Mesenteric fat pad (tissue), 1 donor: ENCODE data around the gene UBAC2. TPM values are rescaled to one million over a fixed set of nuclear protein-coding genes. Genes with fewer than 3 reads are reported as not detected.
"Not testable (repeated sequence)": the region's sequence is repeated elsewhere in the genome, so short reads cannot be mapped to it uniquely, and the experiment has no call there.

Experiments used
- DNase-seq: peaks from one replicate; pipeline ENCODE4 v3.0.0-alpha.2; 2020; ENCODE audit warnings: low spot score
- total RNA-seq: library from RNA; stranded (reverse); fragmentation: NEBNext Ultra II Directional; extraction: Animal tissue kit (Norgen Biotek cat#: 25700); gene quantifications from one replicate; pipeline ENCODE4 v1.2.1, GENCODE V29; 2021
- donor health status: DM: yes; HTN: yes; CAD: no.

Gene UBAC2
- total RNA-seq, 1 donor from 2014 or later, result 49.3 TPM

DNA sequence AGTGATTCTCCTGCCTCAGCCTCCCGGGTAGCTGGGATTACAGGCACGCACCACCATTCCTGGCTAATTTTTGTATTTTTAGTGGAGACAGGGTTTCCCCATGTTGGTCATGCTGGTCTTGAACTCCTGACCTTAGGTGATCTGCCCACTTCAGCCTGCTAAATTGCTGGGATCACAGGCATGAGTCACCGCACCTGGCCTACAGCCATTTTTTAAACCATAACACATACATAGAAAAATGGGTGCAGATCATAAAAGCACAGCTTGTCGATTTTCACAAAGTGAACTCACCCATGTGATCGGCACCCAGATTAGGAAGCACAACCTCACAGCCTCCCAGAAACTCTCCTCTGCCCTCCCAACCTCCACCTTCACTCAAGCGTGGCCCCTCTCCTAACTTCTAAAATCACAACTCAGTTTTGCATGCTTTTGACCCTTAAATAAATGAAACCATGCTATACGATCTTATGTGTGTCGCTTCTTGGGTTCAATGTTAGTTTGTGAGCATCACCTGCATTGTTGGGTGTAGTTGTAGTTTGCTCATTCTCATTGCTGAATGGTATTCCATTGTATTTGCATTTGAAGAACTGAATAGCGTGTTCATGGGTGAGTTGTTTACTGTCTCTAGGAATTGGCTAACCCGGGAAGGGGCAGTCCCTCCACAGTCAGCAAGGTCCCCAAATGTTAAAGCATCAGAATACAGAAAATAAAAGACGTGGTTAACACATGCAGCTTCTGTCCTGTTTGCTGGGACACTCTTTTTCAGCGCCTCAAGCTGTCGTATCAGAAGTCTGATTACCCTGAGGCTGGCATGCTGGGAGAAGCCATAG is 210.2 kb downstream of the UBAC2 start:
- not testable (repeated sequence) for DNase-seq

DNA sequence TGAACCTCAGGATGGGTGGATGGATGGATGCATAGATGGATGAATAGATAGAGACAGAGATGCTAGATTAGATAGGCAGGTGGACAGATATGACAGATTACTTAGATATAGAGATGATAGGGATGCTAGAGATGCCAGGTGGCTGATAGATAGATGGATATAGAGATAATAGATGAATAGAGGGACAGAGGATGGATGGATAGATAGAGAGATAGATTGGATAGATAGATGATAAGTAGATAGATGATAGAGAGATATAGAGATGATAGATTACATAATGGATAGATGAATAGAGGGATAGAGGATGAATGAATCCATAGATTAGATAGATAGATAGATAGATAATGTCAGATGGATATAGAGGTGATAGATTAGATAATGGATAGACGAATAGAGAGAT is 212.2 kb downstream of the UBAC2 start:
- DNase-seq, result no peak

DNA sequence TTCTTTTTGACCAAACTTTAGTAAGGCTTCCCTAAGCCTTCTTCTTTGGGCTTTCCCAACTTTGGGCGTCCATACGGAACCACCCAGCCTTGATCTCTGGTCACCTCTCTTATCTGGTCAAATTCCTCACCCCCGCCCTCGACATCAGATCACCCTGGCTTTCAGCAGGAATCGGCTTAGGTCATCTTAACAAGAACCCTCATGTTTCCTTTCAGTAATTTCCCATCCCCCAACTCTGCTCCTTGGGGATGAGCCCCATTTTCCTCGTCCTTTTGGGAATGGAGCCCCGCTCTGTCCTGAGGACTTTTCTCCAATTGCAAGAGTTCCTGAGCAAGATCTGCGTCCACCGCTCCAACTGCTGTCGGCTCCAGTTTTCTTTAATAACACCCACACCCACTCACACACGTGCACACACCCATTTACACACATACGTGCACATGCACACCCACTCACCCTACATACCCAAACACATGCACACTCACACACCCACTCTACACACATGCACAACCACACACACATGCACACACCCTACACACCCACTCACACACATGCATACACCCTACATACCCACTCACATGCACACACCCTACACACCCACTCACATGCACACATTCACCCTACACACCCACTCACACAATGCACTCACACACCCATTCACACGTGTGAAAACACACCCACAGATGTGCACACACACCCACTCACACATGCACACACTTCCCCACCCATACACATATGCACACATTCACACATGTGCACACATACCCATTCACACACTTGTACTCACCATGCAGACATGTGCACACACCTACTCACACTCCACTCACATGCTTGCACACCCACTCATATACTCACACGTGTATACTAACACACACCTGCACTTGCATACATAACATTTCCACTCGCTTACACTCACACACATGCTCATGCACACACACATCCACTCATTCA is 213.7 kb downstream of the UBAC2 start:
- peak; percentile 28 for DNase-seq

DNA sequence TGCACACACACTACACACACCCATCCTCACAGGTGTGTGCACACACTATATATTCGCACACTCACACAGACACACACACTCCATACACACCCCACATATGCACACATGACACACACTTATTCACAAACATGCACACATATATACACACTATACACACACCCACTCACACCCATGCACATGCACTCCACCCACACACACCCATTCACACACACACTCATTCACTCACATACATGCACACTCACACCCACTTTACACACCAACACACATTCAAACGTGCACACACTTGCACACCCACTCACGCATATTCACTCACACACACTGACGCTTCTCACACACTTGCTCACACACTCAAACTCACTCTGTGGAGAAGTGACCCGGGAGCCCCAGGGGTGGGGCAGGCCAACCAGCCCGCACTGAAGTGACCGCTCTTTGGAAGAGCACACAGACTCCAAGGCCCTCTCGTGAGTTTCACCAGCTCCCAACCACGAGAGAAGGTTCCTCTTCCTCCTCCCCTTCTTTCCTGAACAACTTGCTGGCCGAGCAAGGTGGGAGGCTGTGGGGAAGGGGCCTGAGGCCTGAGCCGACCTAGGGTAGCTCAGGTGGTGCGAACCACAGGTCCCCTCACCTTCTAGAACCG is 214.5 kb downstream of the UBAC2 start:
- DNase-seq, result peak; percentile 82

DNA sequence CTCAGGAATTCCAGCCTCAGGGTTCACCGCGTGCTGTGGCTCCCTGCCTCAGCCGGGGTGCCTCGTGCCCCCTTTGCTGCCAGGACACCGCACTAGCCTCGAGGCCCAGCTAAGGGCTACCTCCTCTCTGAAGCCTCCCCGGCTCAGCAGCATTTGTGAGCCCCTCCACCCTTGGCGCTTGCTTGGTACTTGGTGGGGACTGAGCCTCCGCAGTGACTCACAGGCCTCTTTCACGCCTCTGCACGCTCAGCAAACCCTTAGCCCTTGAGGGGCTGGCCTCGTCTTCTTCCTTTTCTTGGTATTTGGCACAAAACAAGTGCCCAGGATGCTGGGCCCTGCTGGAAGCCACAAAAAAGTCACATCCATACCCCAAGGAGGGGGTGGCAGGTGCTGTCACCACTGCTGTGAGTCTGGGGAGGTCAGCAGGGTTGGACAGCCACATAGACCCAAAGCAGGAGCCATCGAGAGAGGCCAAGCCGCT is 215.2 kb downstream of the UBAC2 start:
- no peak for DNase-seq

DNA sequence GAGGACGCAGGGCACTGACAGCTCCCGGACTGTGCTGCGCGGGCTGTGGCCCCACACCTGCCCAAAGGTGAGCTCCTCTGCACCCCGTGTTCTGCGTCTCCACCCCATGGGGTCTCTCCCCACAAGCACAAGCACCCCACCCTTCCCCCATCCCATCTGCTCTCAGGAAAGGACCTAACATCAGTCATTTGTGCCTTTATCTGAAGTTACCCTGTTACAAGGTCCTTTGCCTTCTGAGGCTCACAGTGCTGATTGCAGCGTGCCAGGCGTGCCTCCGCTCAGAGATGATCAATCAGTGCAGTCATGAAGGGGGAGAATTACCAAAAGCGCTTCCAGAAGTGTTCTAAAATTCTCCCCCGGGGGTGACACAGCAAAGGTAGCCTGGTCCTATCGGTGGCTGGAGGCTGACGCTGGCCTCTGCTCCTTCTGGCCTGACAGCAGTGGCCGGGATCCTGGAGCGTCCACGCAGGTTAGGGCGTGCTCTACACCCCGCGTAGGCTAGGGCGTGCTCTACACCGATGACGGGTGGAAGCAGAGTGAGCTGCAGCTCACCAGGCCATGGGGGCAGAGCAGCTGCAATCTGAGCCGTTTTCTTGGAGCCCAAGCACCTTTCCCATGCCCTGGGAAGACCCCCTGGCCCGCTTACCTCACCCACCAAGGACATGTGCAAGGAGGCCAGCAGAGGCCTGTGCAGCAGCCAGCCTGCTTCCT is 215.9 kb downstream of the UBAC2 start:
- DNase-seq, result peak; percentile 57

DNA sequence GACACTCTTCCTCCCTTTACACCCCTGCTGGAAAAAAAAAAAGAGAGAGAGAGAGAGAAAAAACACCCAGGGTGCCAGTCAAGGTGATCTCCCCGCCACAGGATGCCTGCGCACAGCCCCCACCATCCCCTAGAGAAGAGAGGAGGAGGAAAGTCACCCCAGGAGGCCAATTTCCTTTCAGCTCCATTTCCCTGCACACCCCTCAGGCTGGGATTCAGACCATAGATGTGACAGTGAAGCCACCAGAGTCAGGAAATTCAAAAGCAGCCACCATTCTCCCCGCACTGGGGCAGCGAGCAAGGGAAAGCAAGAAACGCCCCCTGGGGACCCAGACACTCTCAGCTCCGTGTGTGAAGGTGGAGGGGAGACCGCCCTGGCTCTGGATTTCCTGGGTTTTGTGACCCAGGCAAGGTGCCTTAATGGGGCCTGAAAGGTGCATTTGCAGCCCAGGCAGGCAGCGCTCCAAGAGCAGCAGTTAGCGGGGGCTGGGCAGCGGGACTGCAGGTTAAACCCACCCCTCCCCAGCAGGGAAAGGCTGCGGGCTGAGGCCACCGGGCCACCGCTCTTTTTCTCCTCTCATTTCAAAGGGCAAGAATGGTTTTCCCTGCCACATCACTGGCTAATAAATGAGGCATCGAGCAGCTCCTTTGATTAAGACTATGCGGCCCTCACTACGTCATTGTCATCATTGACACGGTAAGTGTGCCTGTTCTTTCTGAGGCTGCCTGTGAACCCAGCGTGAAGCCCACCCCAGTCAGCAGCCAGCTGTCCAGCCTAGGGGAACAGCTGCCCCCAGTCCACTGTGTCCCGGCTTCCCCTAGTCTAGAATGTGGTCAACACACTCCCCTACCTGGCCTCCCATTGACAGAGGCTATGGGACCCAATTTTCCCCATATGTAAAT is 216.8 kb downstream of the UBAC2 start:
- peak; percentile 53 for DNase-seq

DNA sequence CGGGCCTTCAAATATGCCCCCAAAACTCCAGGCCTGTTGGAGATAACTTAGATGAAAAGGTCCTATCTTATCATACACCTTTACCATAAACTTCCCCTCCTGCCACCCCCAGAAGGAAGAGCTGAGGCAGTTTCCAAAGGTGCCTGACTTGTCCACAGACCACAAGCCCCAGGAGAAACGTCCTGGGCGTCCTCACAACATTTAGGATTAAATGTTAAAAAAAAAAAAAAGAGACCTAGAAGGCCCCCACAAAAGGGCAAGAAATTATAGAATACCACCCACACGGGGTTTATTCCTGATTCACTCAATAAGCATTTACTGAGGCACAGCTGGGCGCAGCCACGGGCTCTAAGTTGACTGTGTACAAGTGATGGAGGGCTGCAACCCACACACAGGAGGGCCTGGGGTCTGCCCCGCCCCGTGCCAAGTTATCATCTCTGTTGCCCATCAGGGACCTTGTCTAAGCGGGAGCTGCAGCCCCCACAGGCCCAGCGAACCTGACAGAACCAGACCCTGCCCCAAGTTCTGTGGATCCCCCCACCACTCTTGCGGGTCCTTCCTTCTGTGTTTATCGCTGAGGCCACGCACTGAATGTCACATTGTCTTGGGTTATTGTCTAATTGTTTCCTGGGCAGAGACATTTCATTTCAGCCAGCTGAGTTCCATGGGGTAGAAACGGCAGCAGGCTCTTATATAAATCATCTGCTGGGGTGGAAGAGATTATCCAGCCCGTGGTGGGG is 217.6 kb downstream of the UBAC2 start:
- peak; percentile 83 for DNase-seq

DNA sequence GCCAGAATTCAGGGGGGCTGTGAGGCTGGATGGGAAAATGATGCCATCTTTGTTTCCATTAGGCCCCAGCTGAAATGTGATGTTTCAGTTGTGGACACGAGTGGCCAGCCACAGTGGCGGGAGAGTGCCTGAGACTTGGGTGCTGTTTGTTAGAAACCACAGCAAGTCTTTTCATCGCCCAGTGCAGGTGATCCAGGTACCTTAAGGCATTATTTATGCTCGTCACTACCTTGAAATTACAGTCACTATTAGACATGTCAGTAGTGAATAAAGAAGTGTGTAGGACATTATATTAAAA is 218.1 kb downstream of the UBAC2 start:
- DNase-seq, result peak; percentile 33

DNA sequence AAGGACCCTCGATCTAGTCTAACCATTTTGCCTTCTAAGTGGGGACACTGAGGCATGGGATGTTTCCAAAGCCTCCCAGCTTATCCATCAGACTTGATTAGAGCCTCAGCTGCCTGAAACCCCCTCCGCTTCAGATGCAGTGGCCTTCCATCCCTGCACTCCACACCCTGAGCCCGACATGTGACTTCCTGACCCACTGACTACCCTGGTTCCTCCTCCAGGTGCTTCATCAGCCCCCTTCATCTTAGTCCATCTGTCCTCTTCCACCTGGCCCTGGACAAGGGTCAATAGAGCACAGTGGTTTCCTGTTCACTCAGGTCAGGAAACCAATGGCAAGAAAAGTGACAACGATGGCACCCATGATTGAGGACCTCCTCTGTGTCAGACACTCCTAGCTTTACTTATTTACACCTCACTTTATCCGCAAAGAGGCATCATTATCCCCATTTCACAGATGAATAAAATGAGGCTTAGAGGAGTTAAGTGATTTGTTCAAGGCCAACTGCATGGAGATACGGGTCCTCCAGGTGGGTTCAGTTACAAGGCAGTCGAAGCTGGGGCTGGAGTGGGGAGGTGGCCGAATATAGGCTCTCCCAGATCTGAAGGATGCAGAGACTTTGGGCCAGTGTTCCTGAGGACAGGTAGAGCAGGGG is 219.1 kb downstream of the UBAC2 start:
- peak; percentile 30 for DNase-seq

DNA sequence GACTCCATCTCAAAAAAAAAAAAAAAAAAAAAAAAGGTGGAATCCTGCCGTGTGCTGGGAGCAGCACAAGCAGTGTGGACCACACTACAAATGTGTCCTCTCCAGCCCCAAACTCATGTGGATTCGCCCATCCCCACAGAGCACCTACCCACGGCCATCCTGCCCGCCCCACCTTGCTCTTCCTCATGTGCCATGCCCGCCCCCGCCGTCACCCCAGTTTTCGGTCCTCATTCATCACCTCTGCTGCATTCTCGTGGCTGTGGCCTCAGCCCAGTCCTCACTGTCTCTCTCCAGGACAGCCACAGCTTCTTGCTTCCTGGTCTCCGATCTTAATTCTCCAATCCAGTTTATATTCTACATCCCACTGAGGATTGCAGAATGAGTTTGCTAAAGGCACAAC is 220.6 kb downstream of the UBAC2 start:
- DNase-seq, result peak; percentile 55

DNA sequence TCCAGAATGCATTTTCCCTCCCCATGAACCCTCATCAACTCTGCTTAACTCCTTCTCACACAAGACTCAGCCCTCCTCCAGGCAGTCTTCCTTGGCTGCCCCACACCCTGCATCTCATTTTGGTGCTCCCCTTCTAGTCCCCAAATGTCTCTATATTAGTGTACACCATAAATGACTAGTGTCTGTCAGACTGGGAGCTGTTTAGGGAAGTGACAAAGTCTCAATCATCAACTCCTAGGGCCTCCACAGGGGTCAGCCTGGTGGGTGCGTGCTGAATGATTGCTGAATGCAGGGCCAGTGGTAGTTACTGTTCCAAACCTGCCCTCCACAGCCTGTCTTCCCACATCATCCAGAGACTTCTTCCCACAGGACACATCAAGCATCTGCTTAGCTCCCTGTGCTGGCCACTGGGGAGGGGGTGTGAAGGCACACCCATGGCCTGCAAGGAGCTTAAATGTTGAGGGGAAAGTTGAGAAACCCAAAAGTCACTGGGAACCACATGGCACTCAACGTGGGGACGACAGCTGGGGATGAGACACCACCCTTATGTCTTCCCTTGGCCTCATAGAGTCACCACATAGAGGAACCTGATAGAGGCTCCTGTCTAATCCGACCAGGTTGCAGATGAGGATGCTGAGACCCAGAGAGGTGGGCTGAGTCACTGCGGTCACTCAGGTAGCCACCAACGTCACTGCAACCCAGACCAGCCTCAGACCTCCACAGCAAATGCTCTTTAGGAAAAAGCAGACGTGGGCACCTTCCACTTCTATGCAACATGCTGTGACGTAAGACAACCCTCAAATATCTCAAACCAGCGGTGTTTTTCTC is 221.3 kb downstream of the UBAC2 start:
- DNase-seq, result peak; percentile 55

DNA sequence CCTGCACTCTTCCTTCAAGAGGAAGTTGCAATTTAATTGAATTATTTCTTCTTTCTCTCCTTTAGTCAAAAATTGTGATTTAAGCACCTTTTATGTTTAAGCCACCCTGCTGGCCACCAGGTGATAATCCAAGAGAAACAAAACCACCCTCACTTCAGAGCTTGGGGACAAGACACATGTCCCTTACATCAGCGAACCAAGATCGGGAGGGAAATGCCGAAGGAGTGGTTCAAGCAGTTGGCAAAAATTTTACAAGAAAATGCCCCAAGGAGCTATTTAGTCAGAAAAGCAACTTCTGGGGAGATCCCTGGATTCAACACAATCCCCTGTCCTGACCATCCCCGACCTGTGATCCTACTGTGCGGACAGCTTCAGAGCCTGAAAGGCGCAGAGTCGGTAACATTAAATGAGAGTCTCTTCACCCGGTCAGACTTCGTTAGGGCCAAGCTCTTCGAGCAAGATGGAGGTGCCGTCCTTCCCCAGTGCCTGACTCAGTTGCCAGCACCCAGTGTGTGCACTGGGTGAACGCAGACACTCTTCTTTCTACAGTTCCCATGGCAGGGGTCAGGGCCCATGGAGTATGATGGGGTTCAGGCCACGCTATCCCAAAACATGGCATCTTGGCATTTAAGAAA is 222.0 kb downstream of the UBAC2 start:
- peak; percentile 65 for DNase-seq

DNA sequence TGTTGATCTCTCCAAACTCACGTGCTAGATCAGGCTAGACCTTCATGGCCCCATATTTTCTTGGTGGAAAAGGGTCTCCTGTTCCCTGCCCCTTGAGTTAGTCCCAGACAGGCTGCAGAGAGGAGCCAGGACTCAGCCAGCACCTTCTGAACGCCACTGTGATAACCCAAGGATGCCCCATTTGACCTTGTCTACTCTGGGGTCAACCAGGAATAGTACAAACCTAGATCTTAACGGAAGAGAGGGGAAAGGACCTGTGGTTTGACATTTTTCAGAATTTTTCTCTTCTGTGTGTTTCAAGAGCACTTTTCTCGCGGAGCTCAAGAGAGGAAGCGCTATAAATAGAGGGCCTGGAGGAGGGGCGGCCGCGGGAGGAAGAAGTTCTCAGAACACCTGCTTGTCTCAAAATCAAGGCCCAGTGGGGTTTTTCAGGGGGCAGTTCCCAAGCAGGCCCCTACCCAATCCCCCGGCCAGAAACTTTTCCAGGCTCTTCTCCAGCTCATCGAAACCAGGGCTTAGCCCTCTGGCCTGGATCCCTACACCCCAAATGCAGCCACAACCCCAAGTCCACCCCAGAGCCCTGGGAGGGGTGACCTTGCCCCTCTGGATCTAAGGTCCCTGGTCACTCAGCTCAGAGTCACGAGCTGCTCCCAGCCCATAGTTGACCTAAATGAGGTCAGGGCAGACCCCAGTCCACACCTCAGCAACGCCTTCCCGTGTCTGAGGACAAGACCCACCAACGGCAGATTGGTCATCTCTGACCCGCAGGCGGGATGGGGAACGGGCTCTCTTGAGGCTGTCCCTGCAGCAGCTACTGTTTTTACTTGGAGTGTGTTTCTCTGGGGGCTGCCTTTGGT is 225.1 kb downstream of the UBAC2 start:
- no peak for DNase-seq

DNA sequence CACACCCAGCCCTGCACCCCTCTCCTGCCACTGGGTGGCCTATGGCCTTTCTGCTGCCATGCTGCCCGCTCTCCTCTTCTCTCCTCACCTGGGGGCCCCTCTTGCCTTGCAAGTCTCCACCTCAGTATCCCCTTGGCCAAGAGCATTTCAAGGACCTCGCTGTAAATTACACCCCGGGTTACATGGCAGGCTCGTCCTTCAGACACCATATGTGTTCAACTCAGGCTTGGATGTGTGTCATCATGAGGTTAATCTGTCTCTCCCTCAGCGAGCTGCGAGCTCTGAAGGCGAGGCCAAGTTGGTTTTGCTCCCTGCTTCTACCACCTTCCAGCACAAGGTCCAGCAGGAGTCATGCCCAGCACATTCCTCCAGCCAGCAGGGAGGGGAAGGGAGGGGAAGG is 225.8 kb downstream of the UBAC2 start:
- DNase-seq, result no peak

DNA sequence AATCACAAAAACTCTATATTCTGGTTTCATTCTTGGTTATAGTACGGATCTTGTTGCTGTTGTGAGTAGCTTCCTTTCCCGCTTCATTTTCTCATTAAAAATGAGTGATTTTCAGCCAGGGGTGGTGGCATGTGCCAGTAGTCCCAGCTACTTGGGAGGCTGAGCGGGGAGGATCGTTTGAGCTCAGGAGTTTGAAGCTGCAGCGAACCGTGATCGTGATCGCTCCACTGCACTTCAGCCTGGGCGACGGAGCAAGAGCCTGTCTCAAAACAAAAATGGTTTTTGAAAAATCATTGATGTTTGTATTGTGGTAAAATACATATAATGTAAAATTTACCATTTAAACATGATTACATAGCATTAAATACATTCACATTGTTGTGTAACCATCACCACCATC is 229.0 kb downstream of the UBAC2 start:
- DNase-seq, result no peak
